ENCODE data around the gene FBP1. TPM values are rescaled to one million over a fixed set of nuclear protein-coding genes. Genes with fewer than 3 reads are reported as not detected.

FBP1 gene
- total RNA-seq, 1 donor from 2014 or later: not detected

DNA sequence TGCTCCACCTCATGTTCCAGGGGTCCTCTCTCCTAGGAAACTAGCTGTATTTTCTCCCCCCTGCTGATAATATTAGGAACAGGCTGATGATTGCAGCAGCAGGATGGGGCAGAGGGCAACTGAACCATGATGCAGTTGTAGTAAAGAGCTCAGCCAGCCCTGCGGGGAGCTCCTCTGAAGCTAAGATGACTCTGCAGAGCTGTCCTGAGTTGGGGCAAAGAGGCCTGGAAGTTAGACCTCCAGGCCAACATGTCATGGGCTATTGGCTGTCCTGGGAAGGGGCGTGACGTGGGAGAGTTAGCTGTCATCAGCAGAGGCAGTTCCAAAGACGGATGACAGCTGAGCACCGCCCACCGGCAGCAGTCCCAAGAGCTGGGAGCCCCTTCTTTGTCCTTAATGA, 6.6 kb upstream of the FBP1 start:
- TF ChIP-seq, protein P1, sequence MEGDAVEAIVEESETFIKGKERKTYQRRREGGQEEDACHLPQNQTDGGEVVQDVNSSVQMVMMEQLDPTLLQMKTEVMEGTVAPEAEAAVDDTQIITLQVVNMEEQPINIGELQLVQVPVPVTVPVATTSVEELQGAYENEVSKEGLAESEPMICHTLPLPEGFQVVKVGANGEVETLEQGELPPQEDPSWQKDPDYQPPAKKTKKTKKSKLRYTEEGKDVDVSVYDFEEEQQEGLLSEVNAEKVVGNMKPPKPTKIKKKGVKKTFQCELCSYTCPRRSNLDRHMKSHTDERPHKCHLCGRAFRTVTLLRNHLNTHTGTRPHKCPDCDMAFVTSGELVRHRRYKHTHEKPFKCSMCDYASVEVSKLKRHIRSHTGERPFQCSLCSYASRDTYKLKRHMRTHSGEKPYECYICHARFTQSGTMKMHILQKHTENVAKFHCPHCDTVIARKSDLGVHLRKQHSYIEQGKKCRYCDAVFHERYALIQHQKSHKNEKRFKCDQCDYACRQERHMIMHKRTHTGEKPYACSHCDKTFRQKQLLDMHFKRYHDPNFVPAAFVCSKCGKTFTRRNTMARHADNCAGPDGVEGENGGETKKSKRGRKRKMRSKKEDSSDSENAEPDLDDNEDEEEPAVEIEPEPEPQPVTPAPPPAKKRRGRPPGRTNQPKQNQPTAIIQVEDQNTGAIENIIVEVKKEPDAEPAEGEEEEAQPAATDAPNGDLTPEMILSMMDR (IDR thresholded peaks at IDR 0.05): no peak
- Mint-ChIP-seq H3K27ac (ENCODE audit: unreplicated experiment) (no peak overlapping the region), H3K36me3 (ENCODE audit: low read depth) (no peaks in the 10 kb centered on the region), H3K4me3 (ENCODE audit: unreplicated experiment) (no peak overlapping the region), H3K9me3 (ENCODE audit: low read depth) (no peaks in the 10 kb centered on the region), H3K27me3 (ENCODE audit: low read depth) (no peaks in the 10 kb centered on the region), H3K4me1 (ENCODE audit: low read depth) (peaks cover 9% of the 10 kb centered on the region)
- DNase-seq (ENCODE audit: low spot score): no peak

DNA sequence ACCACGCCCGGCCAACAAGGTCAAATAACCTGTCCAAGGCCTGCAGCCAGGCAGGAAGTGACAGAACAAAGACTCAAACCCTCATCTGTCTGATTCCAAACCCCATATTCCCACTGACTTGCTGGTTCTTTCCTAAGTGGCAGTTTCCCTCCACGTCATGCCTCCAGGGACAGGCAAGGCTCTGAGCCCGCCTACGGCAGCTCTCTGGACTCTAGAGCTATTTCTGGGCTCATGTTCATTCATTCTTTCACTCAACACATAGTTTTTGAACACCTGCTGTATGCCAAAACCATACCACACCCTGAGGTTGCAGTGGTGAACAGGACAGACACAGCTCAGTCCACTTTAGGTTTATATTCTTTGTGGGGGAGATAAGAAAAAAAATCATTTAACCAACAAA, 5.2 kb upstream of the FBP1 start:
- TF ChIP-seq, protein P1 (IDR thresholded peaks at IDR 0.05): no peak
- no peak for DNase-seq (ENCODE audit: low spot score)
- Mint-ChIP-seq H3K4me3 (ENCODE audit: unreplicated experiment) (no peak overlapping the region), H3K27ac (ENCODE audit: unreplicated experiment) (no peak overlapping the region), H3K27me3 (ENCODE audit: low read depth) (peaks cover 2% of the 10 kb centered on the region), H3K36me3 (ENCODE audit: low read depth) (no peaks in the 10 kb centered on the region), H3K4me1 (ENCODE audit: low read depth) (peaks cover 14% of the 10 kb centered on the region), H3K9me3 (ENCODE audit: low read depth) (no peaks in the 10 kb centered on the region)

DNA sequence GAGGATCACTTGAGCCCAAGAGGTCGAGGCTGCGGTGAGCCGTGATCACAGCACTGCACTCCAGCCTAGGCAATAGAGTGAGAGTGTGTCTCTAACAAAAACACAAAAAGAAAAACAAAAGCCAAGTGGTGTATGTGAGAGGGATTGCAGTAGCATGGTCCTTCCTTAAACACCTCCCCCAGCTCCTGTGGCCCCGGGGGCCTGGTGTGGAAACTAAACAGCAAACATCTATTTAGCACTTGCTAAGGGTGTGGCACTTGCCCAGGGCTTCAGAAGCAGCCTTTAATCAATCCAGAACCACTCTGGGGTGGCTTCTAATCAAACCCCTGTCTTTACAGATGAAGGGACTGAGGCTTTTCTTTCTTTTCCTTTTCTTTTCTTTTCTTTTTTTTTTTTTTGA, 4.4 kb upstream of the FBP1 start:
- DNase-seq (ENCODE audit: low spot score): no peak
- no peaks in the 10 kb centered on the region for H3K36me3 Mint-ChIP-seq (ENCODE audit: low read depth)
- H3K27ac Mint-ChIP-seq (ENCODE audit: unreplicated experiment): no peak overlapping the region
- H3K27me3 Mint-ChIP-seq (ENCODE audit: low read depth): peaks cover 4% of the 10 kb centered on the region
- H3K4me3 Mint-ChIP-seq (ENCODE audit: unreplicated experiment): no peak overlapping the region
- TF ChIP-seq, protein P1 (IDR thresholded peaks at IDR 0.05): no peak
- peaks cover 12% of the 10 kb centered on the region for H3K4me1 Mint-ChIP-seq (ENCODE audit: low read depth)
- no peaks in the 10 kb centered on the region for H3K9me3 Mint-ChIP-seq (ENCODE audit: low read depth)

DNA sequence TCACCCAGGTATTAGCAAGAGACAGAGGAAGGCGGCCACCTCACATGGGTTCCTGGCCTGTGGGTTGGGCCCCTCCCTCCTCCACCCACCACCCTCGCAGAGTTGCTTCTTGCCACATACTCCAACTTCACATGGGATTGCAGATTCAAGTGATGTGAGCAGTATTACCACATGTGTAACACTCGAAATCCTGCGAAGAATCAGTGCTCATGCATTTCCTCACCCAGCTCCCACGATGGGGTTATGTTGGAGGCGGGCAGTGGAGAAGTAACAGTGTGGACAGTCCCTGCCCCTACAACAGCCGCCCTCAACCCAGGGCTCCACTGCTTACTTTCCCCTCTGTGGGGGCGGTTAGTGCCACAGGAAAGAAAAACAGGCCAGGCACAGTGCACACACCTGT, 3.9 kb upstream of the FBP1 start:
- no peak overlapping the region for H3K27ac Mint-ChIP-seq (ENCODE audit: unreplicated experiment)
- TF ChIP-seq, protein P1 (IDR thresholded peaks at IDR 0.05): no peak
- no peak for DNase-seq (ENCODE audit: low spot score)
- H3K36me3 Mint-ChIP-seq (ENCODE audit: low read depth): peaks cover 2% of the 10 kb centered on the region
- H3K4me3 Mint-ChIP-seq (ENCODE audit: unreplicated experiment): no peak overlapping the region
- peaks cover 9% of the 10 kb centered on the region for H3K27me3 Mint-ChIP-seq (ENCODE audit: low read depth)
- no peaks in the 10 kb centered on the region for H3K9me3 Mint-ChIP-seq (ENCODE audit: low read depth)
- peaks cover 14% of the 10 kb centered on the region for H3K4me1 Mint-ChIP-seq (ENCODE audit: low read depth)

DNA sequence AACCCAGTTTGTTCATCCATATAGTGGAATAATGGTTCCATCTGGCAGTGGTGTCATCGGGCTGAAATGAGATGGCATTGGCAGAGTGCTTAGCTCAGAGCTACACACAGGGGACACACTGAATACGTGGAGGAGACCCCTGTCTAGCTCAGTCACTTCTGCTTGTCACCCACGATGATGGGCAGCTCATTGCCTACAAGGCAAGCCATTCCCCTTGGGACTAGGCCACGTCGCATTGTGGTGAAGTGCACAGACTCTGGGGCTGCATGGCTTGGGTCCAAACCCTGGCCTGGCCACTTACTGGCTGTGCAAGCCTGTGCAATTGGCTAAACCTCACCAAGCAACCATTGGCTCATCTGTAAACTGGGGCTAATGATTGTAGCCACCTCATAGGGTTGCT, 3.2 kb upstream of the FBP1 start:
- Mint-ChIP-seq H3K27me3 (ENCODE audit: low read depth) (peaks cover 11% of the 10 kb centered on the region), H3K27ac (ENCODE audit: unreplicated experiment) (no peak overlapping the region), H3K4me1 (ENCODE audit: low read depth) (peaks cover 14% of the 10 kb centered on the region), H3K9me3 (ENCODE audit: low read depth) (no peaks in the 10 kb centered on the region), H3K36me3 (ENCODE audit: low read depth) (peaks cover 2% of the 10 kb centered on the region), H3K4me3 (ENCODE audit: unreplicated experiment) (no peak overlapping the region)
- no peak for DNase-seq (ENCODE audit: low spot score)
- TF ChIP-seq, protein P1 (IDR thresholded peaks at IDR 0.05): no peak
